OCI-LY3 (cell line): ENCODE results near the gene FDXR.

Experiments
- EZH2phosphoT487 ChIP-seq: fragments of 200-600 bp; shearing (Covaris generic); IDR thresholded peaks from 2 replicates; pipeline ENCODE4 v1.6.1; 2018; ENCODE audit warnings: antibody characterized with exemption, mixed run types, low read depth
- TF ChIP-seq, protein P1 (sequence below): fragments of 200-600, 300-600 bp; sonication (generic); IDR thresholded peaks from 2 replicates; pipeline ENCODE4 v1.5.1; 2014; ENCODE audit warnings: antibody characterized with exemption, low read length, low read depth

- TF ChIP-seq, protein P1, sequence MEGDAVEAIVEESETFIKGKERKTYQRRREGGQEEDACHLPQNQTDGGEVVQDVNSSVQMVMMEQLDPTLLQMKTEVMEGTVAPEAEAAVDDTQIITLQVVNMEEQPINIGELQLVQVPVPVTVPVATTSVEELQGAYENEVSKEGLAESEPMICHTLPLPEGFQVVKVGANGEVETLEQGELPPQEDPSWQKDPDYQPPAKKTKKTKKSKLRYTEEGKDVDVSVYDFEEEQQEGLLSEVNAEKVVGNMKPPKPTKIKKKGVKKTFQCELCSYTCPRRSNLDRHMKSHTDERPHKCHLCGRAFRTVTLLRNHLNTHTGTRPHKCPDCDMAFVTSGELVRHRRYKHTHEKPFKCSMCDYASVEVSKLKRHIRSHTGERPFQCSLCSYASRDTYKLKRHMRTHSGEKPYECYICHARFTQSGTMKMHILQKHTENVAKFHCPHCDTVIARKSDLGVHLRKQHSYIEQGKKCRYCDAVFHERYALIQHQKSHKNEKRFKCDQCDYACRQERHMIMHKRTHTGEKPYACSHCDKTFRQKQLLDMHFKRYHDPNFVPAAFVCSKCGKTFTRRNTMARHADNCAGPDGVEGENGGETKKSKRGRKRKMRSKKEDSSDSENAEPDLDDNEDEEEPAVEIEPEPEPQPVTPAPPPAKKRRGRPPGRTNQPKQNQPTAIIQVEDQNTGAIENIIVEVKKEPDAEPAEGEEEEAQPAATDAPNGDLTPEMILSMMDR = no peak
- TF ChIP-seq EZH2phosphoT487 = no peak
These were observed 18.0 kb downstream of the FDXR start for GRCh38 chr17:74854792-74855191.
